SK-MEL-5 (cell line): ENCODE results near the gene TIGD2. TPM values are rescaled to one million over a fixed set of nuclear protein-coding genes. Genes with fewer than 3 reads are reported as not detected.
"Not testable (repeated sequence)": the region's sequence is repeated elsewhere in the genome, so short reads cannot be mapped to it uniquely, and the experiment has no call there.

Experiments used
- DNase-seq: peaks from one replicate; pipeline ENCODE4 v3.0.0-alpha.2; 2016; ENCODE audit warnings: low read depth, low spot score
- in situ Hi-C: cut with HindIII; loops from 2 replicates; pipeline ENCODE4 v1.10.0; 2016; ENCODE audit warnings: low sequenced_read_pairs, high pct_unique_total_duplicates, low pct_unique_long_range_greater_than_20kb
- small RNA-seq, 2 experiments: library from RNA; depleted of rRNA; stranded (forward); fragments of <200 nt; gene quantifications; one replicate each; pipeline ENCODE3, GENCODE V24; 2014
- total RNA-seq: library from RNA; depleted of rRNA; stranded (reverse); fragments of >200 nt; shearing (Covaris generic); gene quantifications from 2 replicates; pipeline ENCODE4 v1.2.3, GENCODE V29; 2014; rRNA removed

Gene TIGD2
- total RNA-seq, 1 experiment from 2014 or later = 15.9 TPM

DNA sequence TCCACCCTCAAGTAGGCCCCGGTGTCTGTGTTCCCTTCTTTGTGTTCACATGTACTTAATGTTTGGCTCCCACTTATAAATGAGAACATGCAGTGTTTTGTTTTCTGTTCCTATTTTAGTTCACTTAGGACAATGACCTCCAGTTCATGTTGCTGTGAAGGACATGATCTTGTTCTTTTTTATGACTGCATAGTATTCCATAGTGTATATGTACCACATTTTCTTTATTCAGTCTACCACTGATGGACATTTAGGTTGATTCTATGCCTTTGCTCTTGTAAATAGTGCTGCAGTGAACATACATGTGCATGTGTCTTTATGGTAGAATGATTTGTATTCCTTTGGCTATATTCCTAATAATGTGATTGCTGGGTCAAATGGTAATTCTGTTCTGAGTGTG lies 33.3 kb downstream of the TIGD2 start:
- DNase-seq, in situ Hi-C loops: not testable (repeated sequence)

DNA sequence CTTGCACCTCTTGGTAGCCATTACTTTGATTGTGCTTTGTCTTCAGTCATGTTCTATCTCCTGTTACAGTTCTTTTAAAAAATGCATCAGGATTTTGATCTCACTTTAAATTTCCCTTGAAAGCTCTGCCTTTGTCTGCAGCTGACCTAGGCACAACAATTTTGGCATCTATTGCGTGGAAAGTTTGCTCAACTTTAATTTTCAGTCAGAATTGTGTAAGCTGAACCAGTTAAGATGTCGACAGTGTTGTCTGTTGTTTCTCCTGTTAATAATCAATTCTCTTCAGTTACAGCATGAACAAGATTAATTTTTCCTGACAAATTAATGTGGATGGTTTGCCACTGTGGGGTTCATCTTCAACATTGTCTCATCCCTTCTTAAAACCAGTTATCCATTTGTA lies 34.9 kb downstream of the TIGD2 start:
- DNase-seq = no peak

DNA sequence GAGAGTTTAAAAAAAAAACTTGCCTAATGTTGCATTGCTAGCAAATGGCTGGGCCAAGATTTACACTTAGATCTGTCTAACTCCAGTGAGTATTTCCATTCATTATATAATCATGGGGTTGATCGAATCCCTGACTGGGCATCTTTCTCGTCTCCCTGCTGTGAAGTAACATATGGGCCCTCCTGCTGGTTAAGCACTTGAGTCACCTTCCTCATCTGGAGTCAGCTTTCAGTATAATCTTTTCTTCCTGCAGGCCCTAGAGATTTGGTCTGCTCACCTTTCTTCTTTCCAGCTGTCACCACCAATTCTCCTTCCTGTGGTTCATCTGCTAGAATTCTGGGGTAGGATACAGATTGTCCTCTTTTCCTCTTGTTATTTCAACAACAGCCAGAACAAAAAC lies 41.6 kb downstream of the TIGD2 start:
- no peak for DNase-seq
- in situ Hi-C loops = no loop called here

More for the DNA sequence above, 34.9 kb downstream of the TIGD2 start:
- in situ Hi-C loops = no loop called here

DNA sequence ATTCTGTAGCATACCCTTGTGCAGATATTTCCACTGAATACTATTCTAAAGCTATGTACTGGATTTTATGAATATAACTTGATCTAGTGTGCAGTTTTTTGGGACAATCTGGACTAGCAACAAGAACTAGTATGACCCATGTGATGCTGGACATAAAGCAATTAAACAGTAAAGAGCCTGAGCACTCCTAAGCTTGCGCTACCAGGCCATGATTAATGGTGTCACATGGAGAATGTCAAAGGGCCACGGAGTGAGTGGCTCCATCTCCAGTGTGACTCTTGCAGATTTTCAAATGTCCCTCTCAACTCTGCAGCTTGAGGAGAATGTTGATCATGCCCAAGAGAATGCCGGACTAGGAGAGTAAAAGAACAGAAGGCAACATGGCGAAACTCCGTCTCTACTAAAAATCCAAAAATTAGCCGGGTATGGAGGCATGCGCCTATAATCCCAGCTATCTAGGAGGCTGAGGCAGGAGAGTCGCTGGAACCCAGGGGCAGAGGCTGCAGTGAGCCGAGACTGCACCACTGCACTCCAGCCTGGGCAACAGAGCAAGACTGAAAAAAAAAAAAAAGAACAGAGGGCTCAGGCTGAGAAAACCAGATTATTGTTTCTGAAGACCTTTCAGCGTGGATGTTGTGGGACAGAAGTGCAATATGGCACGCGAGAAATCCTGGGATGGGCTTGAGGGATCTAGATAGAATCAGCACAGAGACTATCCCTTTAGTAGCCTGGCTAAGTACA lies 45.0 kb downstream of the TIGD2 start:
- no peak for DNase-seq
- in situ Hi-C loops = no loop called here

DNA sequence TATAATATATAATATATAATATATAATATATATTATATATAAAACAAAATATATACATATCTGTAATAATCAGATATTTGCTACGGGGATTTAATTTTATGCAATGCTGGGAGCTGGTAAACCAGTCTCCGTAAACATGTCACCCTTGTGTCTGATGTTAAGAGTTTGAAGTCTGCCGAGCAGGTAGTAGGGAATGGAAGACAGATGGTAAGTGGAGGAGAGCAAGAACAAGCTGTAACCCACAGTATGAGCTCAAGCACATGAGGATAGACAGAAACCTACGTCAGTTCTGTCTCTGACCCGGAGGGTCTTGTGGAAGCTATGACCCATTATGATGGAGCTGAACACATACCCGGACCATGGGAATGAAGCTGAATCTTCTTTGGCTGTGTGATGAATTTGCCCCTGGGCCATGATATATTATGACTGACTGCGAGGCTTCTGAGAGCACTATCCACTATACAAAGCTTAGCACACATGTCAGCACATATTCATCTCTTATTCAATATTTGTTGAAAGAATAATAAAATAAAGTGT lies 46.2 kb downstream of the TIGD2 start:
- peak; percentile 61 for DNase-seq
- in situ Hi-C loops = no loop called here

DNA sequence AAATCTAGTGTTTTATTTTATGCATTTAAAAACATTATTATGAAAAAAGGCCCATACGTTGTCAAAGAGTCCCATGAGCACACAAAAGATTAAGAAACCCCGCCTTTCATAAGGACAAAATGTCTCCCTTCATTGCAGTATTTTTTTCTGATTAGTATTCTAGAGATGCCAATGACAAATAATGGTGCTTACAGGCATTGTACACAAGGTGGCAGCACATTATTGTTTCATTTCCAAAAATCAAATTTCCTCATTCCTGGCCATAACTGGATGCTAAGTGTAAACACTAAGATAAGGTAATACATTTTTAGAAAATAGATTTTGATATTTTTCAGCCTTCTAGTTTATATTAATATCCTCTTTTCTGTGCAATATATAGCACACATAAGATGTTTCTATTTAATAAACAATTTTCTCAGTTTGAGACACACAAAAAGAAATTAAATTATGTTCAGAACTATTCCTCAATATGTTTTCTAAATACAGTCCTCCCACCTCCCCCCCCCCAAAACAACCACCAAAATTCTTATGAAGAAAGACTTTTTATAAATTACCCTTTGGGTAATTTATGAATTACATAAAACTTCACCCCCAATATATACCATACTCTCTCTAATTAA lies 47.7 kb downstream of the TIGD2 start:
- in situ Hi-C loops = no loop called here
- DNase-seq = peak; percentile 84

DNA sequence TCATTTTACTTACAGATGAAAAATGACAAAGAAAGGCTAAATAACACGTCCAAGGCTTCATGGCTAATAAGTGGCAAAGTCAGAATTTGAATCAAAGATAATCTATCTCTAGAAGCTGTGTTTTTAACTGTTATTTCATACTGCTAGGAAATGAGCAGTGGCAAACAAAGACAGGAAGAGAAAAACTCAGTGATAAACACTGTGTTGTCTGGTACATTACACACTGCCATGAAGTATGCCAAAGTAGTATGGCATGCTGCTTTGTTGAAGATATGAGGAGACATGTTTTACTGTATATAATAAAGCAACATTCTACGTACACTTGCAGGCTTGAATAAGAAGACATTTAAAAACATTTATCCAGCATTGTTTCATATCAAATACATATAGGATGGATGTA lies 49.5 kb downstream of the TIGD2 start:
- in situ Hi-C loops = no loop called here

DNA sequence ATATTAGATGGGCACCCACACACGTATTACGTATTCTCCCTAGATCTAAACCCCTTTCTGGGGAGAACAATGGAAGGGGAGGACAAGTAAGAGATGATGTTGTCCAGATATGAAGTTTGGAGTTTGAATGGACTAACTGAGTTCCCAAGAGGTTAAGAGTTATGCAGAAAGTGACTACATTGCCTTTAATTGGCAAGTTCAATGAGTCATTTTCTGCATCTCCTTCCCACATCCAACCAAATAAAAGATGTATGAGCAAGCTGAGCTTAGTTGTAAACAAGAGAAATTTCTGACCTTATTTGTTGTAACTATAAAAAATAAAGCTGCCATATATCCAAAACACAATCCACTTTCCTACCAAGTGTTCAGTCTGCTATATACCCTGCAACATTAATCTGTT lies 50.5 kb downstream of the TIGD2 start:
- no peak for DNase-seq
- in situ Hi-C loops = no loop called here

More for the DNA sequence above, 49.5 kb downstream of the TIGD2 start:
- DNase-seq = no peak

DNA sequence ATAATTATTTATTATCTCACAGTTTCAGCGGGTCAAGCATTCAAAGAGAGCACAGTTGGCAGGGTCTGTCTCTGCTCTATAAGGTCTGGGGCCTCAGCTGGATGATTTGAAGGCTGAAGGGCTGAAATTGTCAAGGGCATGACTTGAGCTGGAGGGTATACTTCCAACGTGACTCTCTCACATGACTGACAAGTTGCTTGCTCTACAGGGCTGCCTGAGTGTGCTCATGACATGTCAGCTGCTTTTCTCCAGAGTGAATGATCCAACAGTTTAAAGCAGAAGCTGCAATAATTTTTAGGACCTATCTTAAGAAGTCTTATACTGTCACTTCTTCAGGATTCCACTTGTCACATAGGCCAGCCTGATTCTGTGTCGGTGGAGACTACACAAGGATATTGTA lies 51.2 kb downstream of the TIGD2 start:
- in situ Hi-C loops = no loop called here
- peak; percentile 88 for DNase-seq

DNA sequence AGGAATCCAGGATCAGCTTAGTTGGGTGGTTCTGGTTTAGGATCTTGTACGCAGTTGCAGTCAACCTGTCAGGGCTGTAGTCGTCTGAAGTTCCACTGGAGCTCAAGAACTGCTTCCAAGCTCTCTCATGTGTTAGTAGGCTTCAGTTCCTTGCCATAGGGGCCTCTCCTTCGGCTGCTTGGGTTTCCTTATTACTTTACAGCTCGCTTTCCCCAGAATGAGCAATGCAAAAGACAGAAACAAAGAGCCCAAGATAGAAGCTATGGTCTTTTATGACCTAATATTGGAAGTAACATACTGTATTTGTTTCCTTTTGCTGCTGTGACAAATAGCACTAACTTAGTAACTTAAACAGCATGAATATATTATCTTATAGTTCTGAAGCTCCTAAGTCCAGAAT lies 51.7 kb downstream of the TIGD2 start:
- DNase-seq = no peak
- in situ Hi-C loops = no loop called here

DNA sequence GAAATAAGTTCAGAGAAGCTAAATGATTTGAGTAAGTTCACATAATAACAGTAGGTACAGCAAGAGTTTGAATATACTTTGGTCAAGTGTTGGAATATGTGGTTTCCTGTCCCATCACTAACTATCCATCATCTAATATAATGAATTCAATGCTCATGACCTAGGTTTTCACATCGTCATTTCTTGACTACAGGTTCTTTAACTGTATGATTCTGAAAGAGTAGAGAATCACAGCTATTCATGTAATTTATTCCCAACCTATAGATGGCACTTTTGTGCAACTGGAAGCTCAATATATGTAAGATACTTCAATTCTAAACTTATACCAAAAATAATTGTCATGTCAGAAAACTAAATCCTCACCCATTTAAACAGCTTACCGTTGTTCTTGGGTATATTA lies 53.1 kb downstream of the TIGD2 start:
- peak; percentile 35 for DNase-seq
- in situ Hi-C loops = no loop called here

Small RNAs within 50 kb of the gene (small RNA-seq; reads per million reads assigned to genes)
- gene RNU6-907P = 0 reads per million in 2 experiments

Other genes with a start within 250 kb of the TIGD2 start
- gene FAM13A, start 54.3 kb upstream of the TIGD2 start, total RNA-seq = 15.1 and 15.5 TPM in 2 replicates
- gene GPRIN3, start 196.3 kb downstream of the TIGD2 start, total RNA-seq = 3.8 and 5.1 TPM in 2 replicates